ENCODE measurements around the gene RPUSD2. TPM values are rescaled to one million over a fixed set of nuclear protein-coding genes. Genes with fewer than 3 reads are reported as not detected.
A peak's percentile ranks its signal among the peaks of the same experiment; 100 is the strongest.
"Not testable (repeated sequence)": the region's sequence is repeated elsewhere in the genome, so short reads cannot be mapped to it uniquely, and the experiment has no call there.

The RPUSD2 gene
- total RNA-seq, 1 experiment from 2014 or later = 17.9 TPM

GRCh38 chr15:40562691-40563090, 6.4 kb upstream of the RPUSD2 start:
- DNase-seq (ENCODE audit: low read depth, low spot score) = no peak

GRCh38 chr15:40563426-40563825, 5.7 kb upstream of the RPUSD2 start:
- DNase-seq (ENCODE audit: low read depth, low spot score) = no peak
- in situ Hi-C loops (cut with HindIII; ENCODE audit: low pct_unique_long_range_greater_than_20kb, low sequenced_read_pairs) = no loop called here

More at GRCh38 chr15:40562691-40563090, 6.4 kb upstream of the RPUSD2 start:
- in situ Hi-C loops (cut with HindIII; ENCODE audit: low pct_unique_long_range_greater_than_20kb, low sequenced_read_pairs) = no loop called here

GRCh38 chr15:40564591-40565332, 4.3 kb upstream of the RPUSD2 start, which contains the start of gene CCDC32:
CCDC32 (minus strand) TSS chr15:40565042; CDS start chr15:40563015, 2,027 bp downstream.
- in situ Hi-C loops (cut with HindIII; ENCODE audit: low pct_unique_long_range_greater_than_20kb, low sequenced_read_pairs) = no loop called here
- DNase-seq (ENCODE audit: low read depth, low spot score) = peak; percentile 99

DNA sequence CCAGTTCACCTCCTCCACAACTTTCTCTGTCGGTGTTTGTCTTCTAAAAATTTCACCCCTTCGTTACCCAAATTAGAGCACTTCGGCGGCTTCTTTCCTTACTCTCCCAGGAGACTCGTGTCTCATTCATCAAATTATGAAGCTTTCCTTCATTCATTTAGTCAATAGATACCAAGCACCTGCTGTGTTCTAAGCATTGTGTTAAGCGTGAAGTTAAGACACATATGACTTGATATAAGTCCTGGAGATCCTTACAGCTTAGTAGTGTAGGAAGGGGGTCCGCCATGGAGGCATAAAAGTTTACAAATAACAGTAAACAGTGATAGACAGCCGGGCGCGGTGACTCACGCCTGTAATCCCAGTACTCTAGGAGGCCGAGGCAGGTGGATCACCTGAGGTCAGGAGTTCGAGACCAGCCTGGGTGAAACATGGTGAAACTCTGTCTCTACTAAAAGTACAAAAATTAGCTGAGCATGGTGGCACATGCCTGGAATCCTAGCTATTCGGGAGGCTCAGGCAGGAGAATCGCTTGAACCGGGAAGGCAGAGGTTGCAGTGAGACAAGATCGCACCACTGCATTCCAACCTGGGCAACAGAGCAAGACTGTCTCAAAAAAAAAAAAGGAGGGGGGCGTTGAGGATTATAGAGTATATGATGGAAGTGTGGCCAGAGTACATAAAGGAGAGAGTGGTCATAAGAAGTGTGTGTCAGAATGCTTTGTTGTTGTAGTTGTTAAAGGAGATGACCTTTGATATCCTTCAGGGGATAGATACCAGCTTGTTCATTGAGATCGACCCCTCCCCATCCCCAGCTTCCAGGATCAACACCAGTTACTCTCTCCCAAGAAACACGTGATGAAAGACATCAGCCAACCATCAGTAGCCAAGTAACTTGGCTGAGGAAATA, 3.5 kb upstream of the RPUSD2 start:
- no peak for DNase-seq (ENCODE audit: low read depth, low spot score)
- in situ Hi-C loops (cut with HindIII; ENCODE audit: low pct_unique_long_range_greater_than_20kb, low sequenced_read_pairs) = no loop called here

GRCh38 chr15:40567111-40567510, 2.0 kb upstream of the RPUSD2 start:
- in situ Hi-C loops (cut with HindIII; ENCODE audit: low pct_unique_long_range_greater_than_20kb, low sequenced_read_pairs) = no loop called here
- DNase-seq (ENCODE audit: low read depth, low spot score) = peak; percentile 69

DNA sequence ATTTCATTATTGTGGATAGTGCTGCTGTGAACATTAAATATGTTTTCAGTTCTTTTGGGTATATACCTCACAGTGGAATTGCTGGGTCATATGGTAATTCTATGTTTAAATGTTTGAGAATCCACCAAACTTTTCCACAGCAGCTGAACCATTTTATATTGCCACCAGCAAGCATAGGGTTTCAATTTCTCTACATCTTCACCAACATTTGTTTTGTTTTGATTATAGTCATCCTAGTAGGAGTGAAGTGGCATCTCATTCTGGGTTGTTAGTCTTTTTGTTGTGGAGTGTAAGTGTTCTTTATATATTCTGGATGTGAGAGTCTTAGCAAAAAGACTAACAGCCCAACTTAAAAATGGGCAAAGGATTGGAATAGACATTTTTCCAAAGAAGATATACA, 6.0 kb downstream of the RPUSD2 start:
- DNase-seq (ENCODE audit: low read depth, low spot score) = no peak
- in situ Hi-C loops (cut with HindIII; ENCODE audit: low pct_unique_long_range_greater_than_20kb, low sequenced_read_pairs) = no loop called here

- in situ Hi-C loops (cut with HindIII; ENCODE audit: low pct_unique_long_range_greater_than_20kb, low sequenced_read_pairs); DNase-seq (ENCODE audit: low read depth, low spot score): not testable (repeated sequence)
Measured at GRCh38 chr15:40576914-40577313, 7.8 kb downstream of the RPUSD2 start.

GRCh38 chr15:40578892-40579291, 9.8 kb downstream of the RPUSD2 start:
- DNase-seq (ENCODE audit: low read depth, low spot score) = no peak
- in situ Hi-C loops (cut with HindIII; ENCODE audit: low pct_unique_long_range_greater_than_20kb, low sequenced_read_pairs) = no loop called here

DNA sequence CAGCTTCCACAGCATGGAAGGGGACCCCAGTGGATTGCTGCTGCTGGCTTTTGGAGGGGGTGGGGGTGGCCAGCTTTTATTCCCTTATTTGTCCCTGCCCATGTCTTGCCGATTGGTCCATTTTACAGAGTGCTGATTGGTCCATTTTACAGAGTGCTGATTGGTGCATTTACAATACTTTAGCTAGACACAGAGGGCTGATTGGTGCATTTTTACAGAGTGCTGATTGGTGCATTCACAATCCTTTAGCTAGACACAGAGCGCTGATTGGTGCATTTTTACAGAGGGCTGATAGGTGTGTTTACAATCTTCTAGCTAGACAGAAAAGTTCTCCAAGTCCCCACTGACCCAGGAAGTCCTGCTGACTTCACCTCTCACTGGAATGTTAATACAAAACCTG, 12.7 kb downstream of the RPUSD2 start:
- in situ Hi-C loops (cut with HindIII; ENCODE audit: low pct_unique_long_range_greater_than_20kb, low sequenced_read_pairs); DNase-seq (ENCODE audit: low read depth, low spot score): not testable (repeated sequence)

GRCh38 chr15:40582726-40583246, 13.7 kb downstream of the RPUSD2 start:
- no peak for DNase-seq (ENCODE audit: low read depth, low spot score)
- in situ Hi-C loops (cut with HindIII; ENCODE audit: low pct_unique_long_range_greater_than_20kb, low sequenced_read_pairs) = no loop called here

DNA sequence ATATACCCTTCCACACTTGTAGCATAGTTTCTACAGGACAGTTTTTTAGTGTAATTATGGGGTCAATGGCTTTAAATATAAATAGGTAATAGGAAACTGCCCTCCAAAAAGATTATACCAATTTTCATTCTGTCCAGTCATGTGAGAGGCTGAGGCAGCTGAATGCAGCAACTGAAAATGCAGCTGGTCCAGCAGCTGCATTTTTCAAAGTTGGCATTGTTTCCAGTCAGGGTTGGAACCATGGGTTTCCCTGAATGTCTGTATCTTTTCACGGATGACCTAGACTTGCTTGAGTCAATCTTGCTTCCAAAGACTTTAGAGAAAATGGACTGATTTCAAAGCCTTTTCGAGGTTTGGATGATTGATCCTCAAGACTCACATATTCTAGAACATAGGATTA, 15.1 kb downstream of the RPUSD2 start:
- in situ Hi-C loops (cut with HindIII; ENCODE audit: low pct_unique_long_range_greater_than_20kb, low sequenced_read_pairs) = no loop called here
- no peak for DNase-seq (ENCODE audit: low read depth, low spot score)

- in situ Hi-C loops (cut with HindIII; ENCODE audit: low pct_unique_long_range_greater_than_20kb, low sequenced_read_pairs) = no loop called here
- no peak for DNase-seq (ENCODE audit: low read depth, low spot score)
Measured at GRCh38 chr15:40590667-40591050, 21.6 kb downstream of the RPUSD2 start.

DNA sequence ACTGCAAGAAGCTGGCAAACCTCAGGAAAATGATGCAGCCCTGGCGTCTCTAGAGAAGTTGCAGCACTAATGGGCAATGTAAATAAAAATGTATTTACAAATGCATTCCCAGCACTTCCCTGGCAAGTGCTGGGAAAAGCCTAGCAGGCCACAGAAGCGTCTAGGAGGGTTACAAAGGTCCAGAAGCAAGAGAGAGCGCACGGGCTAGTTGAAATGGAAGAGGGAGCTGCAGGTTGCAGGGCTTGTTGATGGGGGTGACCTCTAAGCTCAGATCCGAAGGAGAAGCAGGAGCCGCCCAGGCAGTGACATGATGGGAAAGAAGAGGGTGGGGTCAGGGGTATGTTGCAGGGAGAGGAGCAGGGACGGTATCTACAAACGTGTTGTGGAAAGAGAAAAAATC, 22.3 kb downstream of the RPUSD2 start:
- no peak for DNase-seq (ENCODE audit: low read depth, low spot score)
- in situ Hi-C loops (cut with HindIII; ENCODE audit: low pct_unique_long_range_greater_than_20kb, low sequenced_read_pairs) = no loop called here

DNA sequence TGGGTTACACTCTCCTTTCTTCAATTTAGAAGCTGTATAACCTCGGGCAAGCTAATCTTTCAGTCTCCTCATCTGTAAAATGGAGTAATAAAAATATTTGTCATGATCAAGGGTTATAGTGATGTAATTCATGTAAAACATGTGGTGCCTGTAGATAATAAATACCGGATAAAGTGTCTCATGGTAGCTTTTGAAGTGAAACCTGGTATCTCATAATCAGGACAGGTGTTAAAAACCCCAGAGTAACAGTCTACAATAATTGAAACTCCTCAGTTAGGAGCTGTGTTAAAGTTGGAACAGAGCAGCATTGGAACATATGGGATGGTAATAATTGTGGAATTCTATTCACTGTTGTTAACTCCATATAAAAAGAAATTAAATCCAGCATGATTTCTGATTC, 24.1 kb downstream of the RPUSD2 start:
- in situ Hi-C loops (cut with HindIII; ENCODE audit: low pct_unique_long_range_greater_than_20kb, low sequenced_read_pairs) = no loop called here
- no peak for DNase-seq (ENCODE audit: low read depth, low spot score)

DNA sequence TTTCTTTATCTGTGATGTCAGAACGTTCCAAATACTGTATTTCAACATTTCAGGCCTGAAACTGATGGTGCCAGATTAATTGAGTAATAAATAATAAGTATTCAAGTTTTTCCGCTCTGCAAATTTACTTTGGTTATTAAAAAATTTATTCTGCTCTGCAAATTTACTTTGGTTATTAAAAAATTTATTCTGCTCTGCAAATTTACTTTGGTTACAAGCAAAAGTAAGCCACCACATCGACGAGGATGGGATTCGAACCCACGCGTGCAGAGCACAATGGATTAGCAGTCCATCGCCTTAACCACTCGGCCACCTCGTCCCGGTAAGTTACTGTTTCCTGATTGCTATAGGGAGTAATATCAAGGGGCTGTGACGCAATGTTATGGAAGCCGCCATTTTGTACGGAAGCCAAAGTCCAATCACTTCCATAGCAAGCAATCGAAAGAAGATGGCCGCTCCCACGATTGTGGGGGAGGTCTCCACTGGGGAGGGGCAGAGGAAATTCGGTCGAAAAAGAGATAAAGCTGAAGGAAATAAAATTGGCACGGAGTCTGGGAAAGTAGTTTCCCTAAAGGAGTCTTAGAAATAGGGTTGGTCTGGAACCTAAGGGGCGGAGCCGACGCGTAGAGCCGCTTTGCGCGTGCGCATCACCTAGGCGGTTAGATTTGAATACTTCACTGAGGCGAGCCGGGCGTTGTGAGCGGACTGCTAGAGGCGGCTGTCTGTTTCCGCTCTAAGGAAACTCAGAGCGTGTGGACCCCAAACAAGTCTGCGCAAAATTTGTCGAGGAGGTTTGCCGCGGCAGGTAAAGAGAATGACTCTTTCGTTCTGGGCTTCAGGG, 24.7 kb downstream of the RPUSD2 start, which contains the start of gene KNL1:
KNL1 (plus strand) TSS at position 662 of the 841 bp plus-strand sequence. CDS start 8,683 bp downstream, outside the sequence.
- in situ Hi-C loops (cut with HindIII; ENCODE audit: low pct_unique_long_range_greater_than_20kb, low sequenced_read_pairs) = no loop called here
- DNase-seq (ENCODE audit: low read depth, low spot score) = peak; percentile 95

- DNase-seq (ENCODE audit: low read depth, low spot score) = peak; percentile 68
- in situ Hi-C loops (cut with HindIII; ENCODE audit: low pct_unique_long_range_greater_than_20kb, low sequenced_read_pairs) = no loop called here
Measured at GRCh38 chr15:40594429-40594836, 25.3 kb downstream of the RPUSD2 start.

DNA sequence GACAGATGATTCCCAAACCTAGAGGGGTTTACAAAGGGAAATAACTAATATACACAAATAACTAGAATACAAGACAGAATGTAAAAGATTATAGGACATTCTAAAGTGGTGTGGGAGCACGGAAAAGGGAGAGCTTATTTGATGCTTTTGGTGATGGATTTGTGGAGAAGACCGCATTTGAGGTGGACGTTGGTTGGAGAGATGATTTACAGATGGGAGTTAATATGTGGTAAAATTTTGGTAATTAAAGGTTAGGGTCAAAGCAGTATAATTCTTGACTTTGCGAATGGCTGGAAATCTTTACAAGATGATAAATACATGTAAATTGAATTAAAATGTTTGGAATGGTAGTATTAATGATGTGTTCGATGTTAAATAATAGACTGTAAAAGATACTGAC, 26.1 kb downstream of the RPUSD2 start:
- no peak for DNase-seq (ENCODE audit: low read depth, low spot score)
- in situ Hi-C loops (cut with HindIII; ENCODE audit: low pct_unique_long_range_greater_than_20kb, low sequenced_read_pairs) = no loop called here
